ENCODE data around the gene C9orf72.

Gene C9orf72

DNA sequence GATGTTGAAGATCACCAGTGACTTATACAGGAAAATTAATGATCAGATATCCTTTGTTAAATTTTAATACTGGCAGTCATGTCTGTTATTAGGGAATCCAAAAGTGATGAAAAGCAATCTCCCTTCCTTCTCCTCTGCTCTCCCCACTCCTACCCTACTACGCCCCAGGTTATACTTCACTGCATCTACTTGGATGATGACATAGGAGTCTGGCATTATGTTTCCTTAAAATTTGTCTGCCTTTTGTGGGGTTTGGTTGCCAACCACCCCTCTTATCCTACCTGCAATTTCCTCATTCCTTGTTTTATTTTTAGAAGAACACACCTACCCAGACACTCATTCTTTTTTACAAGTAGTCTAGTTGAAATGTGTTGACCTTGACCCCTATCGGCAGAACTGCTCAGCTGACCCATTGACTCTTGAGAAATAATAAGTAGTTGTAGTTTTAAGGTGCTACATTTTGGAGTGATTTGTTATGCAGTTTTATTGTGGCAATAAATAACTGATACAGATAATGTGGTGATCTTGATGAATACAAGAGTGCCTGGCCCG, 38.5 kb downstream of the C9orf72 start:
- TF ChIP-seq, protein P1, sequence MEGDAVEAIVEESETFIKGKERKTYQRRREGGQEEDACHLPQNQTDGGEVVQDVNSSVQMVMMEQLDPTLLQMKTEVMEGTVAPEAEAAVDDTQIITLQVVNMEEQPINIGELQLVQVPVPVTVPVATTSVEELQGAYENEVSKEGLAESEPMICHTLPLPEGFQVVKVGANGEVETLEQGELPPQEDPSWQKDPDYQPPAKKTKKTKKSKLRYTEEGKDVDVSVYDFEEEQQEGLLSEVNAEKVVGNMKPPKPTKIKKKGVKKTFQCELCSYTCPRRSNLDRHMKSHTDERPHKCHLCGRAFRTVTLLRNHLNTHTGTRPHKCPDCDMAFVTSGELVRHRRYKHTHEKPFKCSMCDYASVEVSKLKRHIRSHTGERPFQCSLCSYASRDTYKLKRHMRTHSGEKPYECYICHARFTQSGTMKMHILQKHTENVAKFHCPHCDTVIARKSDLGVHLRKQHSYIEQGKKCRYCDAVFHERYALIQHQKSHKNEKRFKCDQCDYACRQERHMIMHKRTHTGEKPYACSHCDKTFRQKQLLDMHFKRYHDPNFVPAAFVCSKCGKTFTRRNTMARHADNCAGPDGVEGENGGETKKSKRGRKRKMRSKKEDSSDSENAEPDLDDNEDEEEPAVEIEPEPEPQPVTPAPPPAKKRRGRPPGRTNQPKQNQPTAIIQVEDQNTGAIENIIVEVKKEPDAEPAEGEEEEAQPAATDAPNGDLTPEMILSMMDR (conservative IDR thresholded peaks at IDR 0.05; ENCODE audit: low read depth, low read length) = no peak
- DNase-seq (ENCODE audit: low read depth) = no peak

DNA sequence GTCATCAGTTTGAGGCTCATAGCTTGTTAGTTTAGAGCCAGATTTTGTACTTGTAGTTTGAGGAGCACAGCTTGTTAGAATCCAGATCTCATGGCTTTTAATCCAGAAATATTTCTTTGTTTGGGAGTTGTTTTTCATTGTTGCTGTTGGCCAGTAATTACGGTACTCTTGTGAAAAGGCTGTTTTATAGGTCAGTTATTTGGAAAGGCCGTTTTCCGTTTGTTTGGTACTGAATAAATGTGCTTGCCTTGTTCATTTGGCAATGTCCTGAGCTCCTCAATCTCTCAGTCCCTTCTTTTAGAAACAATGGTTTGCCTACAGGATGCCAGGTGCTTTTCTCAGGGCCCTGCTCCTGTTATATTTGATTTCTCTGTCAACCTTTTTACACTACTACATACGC, 39.1 kb downstream of the C9orf72 start:
- DNase-seq (ENCODE audit: low read depth) = no peak
- TF ChIP-seq, protein P1 (conservative IDR thresholded peaks at IDR 0.05; ENCODE audit: low read depth, low read length) = no peak

More for the DNA sequence above, 38.5 kb downstream of the C9orf72 start:
- no peak overlapping the region for H3K4me3 ChIP-seq (ENCODE audit: low read depth, low read length)

DNA sequence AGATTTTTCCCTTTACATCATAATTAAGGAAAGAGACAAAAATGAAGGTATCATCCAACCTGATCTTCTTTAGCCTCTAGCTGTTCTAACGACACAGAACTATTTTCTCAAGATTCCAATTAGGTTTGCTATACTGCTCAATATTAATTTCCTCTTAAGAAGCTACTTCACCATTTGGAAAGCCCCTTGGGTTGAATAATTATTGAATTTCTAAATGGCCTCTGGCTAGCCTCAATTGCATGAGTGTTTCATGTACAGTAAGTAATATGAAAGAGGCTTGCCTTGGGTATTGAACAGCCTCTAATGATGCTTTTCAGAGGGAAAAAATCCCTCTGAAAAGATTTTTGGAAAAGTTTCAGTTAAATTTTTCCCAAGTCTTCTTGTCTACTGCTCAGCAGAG, 40.0 kb downstream of the C9orf72 start:
- DNase-seq (ENCODE audit: low read depth) = no peak
- no peak overlapping the region for H3K4me3 ChIP-seq (ENCODE audit: low read depth, low read length)
- TF ChIP-seq, protein P1 (conservative IDR thresholded peaks at IDR 0.05; ENCODE audit: low read depth, low read length) = no peak

More for the DNA sequence above, 39.1 kb downstream of the C9orf72 start:
- no peak overlapping the region for H3K4me3 ChIP-seq (ENCODE audit: low read depth, low read length)

DNA sequence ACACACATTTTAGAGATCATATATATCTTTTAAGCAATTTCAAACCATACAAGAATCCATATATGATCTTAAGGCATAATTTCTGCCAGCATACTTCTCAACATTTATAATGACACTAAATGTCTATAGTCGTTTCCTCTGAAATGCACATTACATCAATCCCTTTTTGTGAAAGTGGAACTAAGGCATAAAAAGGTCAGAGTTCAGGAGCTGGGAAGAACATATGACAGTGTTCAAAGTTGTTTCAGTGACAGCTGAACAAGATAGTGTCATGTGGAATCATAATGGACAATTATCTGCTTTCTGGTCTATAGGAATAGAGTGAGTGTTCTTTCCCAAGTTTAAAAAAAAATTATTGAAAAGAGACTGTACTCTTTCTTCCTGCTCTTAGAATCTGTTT, 41.2 kb downstream of the C9orf72 start:
- no peak for DNase-seq (ENCODE audit: low read depth)
- TF ChIP-seq, protein P1 (conservative IDR thresholded peaks at IDR 0.05; ENCODE audit: low read depth, low read length) = no peak
- no peak overlapping the region for H3K4me3 ChIP-seq (ENCODE audit: low read depth, low read length)

DNA sequence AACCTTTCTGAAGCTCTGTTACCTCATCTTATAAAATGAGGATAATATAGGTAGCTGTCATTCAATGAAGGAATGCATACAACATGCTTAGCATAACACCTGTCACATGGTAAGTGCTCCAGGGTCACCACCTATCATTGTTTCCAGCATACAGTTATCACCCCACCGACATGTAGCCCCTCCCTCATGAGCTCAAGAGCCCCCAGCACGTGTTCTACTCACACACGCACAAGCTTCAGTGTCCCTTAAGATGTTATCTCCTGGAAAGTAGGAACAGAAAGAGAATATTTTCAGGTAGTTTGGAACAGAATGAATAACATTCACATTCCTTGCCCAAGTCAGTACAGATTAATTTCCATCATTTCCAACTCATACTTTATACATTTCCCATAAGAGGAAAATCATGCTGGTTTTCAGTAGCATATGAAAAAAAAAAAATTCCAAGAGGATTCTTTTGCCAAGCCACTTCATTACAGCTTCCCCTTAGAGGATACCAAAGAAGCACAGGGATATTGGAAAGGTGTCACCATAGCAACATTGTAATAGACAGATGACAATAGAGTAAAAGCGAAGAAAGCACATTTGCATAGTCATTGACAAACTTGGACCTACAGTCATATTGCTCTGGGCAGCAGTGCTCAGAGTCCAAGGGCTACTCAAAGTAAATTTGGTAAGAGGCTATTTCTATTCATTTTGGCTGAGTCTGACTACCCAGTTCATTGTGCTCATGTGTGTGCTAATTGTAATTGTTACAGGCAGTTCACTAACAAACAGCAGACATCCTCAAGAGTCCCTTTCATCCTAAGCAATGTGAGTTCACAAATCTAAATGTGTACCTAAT, 42.1 kb downstream of the C9orf72 start:
- no peak overlapping the region for H3K4me3 ChIP-seq (ENCODE audit: low read depth, low read length)
- TF ChIP-seq, protein P1 (conservative IDR thresholded peaks at IDR 0.05; ENCODE audit: low read depth, low read length) = no peak
- DNase-seq (ENCODE audit: low read depth) = no peak

DNA sequence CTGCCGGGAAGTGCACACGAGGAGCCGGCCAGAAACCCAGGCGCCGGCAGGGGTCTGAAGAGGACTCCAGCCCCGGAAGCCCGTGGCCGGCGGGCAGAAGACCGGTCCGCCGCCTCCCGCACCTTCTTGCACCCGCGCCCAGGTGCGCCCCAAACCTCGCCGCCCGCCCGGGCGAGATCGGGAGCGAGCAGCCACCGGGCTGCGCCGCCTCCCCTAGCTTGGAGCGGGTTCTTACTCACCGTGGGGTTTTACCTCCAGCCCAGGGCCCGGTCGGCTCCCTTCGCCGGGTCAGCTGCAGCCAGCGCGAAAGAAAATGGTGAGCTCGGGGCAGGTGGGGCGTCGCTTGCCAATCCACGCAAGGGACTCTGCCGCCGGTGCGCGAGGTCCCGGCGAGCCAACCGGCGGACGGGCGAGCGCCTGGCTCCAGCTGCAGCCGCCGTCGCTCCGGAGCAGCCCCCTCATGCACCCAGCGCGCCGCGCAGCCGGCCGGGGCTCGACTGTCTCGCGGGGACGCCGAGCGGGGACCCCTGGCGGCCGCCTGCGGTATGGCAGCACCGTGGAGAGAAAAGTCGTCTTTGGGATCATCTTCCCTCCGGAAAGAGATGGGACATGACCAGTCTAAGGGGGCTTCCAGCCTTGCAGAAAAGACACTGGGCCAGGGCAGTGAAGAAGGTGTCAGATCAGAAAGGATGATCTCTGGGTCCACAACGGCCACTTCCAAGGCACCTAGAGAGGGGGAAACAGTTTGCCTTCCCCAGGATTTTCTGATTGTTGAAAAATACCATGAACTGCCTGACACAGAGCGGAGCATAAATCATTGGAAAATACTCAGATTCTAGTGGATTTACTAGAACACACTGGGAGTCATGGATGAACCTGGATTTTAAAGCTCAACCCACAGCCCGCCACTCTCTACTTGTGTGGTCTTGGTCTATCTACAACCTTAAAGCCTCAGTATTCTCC, 43.7 kb downstream of the C9orf72 start, which contains the start of gene MOB3B:
TSS of gene MOB3B (minus strand) at position 499 of the 963 bp plus-strand sequence. CDS start 74,264 bp downstream, outside the sequence.
- DNase-seq (ENCODE audit: low read depth) = peak; percentile 76
- H3K4me3 ChIP-seq (ENCODE audit: low read depth, low read length) = peak within 1 kb of the TSS; percentile 64
- TF ChIP-seq, protein P1 (conservative IDR thresholded peaks at IDR 0.05; ENCODE audit: low read depth, low read length) = peak; percentile 77
